GM12891 (cell line): Measurements from ENCODE around the gene PRSS12.

ENCODE experiments used
- DNase-seq: peaks from one replicate; pipeline ENCODE4 v3.0.0; 2011; ENCODE audit warnings: low spot score; ENCODE audit not compliant: insufficient read length
- FAIRE-seq: peaks from 2 replicates; lab custom pipeline; 2011; peaks lifted over from hg19 to GRCh38; lab: Jason Lieb, UNC
- PAX5 ChIP-seq: IDR thresholded peaks from 2 replicates; pipeline ENCODE4 v1.6.1; 2011; ENCODE audit warnings: low read length, moderate library complexity, mild to moderate bottlenecking; ENCODE audit not compliant: insufficient read depth, severe bottlenecking
- POLR2A ChIP-seq: IDR thresholded peaks from 2 replicates; pipeline ENCODE4 v1.6.1; 2011; ENCODE audit warnings: low read depth, low read length, control low read depth
- POLR2AphosphoS5 ChIP-seq: IDR thresholded peaks from 2 replicates; pipeline ENCODE4 v1.6.1; 2011; ENCODE audit warnings: low read depth, low read length, control low read depth
- POU2F2 ChIP-seq: IDR thresholded peaks from 2 replicates; pipeline ENCODE4 v1.6.1; 2011; ENCODE audit warnings: low read depth, mild to moderate bottlenecking, control low read depth, low read length, moderate library complexity
- SPI1 ChIP-seq: IDR thresholded peaks from 2 replicates; pipeline ENCODE4 v1.6.1; 2011; ENCODE audit warnings: low read depth, low read length, control low read depth
- TAF1 ChIP-seq: IDR thresholded peaks from 2 replicates; pipeline ENCODE4 v1.6.1; 2011; ENCODE audit warnings: low read depth, low read length, control low read depth

The PRSS12 gene

GRCh38 chr4:118348886-118349285, 3.9 kb downstream of the PRSS12 start:
- no peak for FAIRE-seq

GRCh38 chr4:118346495-118346894, 6.3 kb downstream of the PRSS12 start:
- TF ChIP-seq POLR2A (no peak), POLR2AphosphoS5 (no peak), TAF1 (no peak), POU2F2 (no peak), PAX5 (no peak), SPI1 (no peak)
- DNase-seq (no peak), FAIRE-seq (no peak)

More at GRCh38 chr4:118348886-118349285, 3.9 kb downstream of the PRSS12 start:
- no peak for TF ChIP-seq TAF1
- TF ChIP-seq POU2F2 = no peak
- TF ChIP-seq PAX5 = no peak
- no peak for TF ChIP-seq SPI1
- no peak for TF ChIP-seq POLR2AphosphoS5
- no peak for TF ChIP-seq POLR2A
- no peak for DNase-seq

GRCh38 chr4:118345813-118346212, 7.0 kb downstream of the PRSS12 start:
- FAIRE-seq = no peak
- DNase-seq = no peak
- TF ChIP-seq PAX5 (no peak), SPI1 (no peak), TAF1 (no peak), POLR2AphosphoS5 (no peak), POLR2A (no peak), POU2F2 (no peak)

- TF ChIP-seq POLR2AphosphoS5 = no peak
- no peak for TF ChIP-seq SPI1
- FAIRE-seq = no peak
- DNase-seq = no peak
Measured at GRCh38 chr4:118344801-118345200, 8.0 kb downstream of the PRSS12 start.

DNA sequence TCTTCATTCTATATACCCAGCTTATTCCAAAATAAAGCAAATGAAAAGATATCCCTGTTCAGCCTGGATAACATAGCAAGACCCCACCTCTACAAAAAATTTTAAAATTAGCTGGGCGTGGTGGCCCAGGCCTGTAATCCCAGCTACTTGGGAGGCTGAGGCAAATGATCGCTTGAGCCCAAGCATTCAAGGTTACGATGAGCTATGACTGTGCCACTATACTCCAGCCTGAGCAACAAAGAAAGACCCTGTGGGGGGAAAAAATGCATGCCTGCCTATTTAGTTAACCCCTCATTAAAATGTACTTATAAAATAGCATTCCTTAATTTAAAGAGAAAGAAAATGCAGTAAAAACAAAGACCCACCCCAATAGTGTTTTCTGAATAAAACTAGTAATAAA, 9.3 kb downstream of the PRSS12 start:
- DNase-seq (no peak), FAIRE-seq (no peak)

GRCh38 chr4:118340109-118340508, 12.7 kb downstream of the PRSS12 start:
- no peak for DNase-seq
- TF ChIP-seq SPI1 (no peak), POLR2AphosphoS5 (no peak), PAX5 (no peak), POU2F2 (no peak), TAF1 (no peak), POLR2A (no peak)
- no peak for FAIRE-seq

More for the DNA sequence above, 9.3 kb downstream of the PRSS12 start:
- TF ChIP-seq POU2F2 (no peak), POLR2A (no peak), SPI1 (no peak), POLR2AphosphoS5 (no peak), PAX5 (no peak), TAF1 (no peak)

GRCh38 chr4:118338981-118339765, 13.6 kb downstream of the PRSS12 start:
- no peak for TF ChIP-seq TAF1
- no peak for TF ChIP-seq POLR2AphosphoS5
- TF ChIP-seq SPI1 = no peak
- no peak for TF ChIP-seq PAX5
- no peak for TF ChIP-seq POU2F2
- no peak for DNase-seq
- no peak for FAIRE-seq

DNA sequence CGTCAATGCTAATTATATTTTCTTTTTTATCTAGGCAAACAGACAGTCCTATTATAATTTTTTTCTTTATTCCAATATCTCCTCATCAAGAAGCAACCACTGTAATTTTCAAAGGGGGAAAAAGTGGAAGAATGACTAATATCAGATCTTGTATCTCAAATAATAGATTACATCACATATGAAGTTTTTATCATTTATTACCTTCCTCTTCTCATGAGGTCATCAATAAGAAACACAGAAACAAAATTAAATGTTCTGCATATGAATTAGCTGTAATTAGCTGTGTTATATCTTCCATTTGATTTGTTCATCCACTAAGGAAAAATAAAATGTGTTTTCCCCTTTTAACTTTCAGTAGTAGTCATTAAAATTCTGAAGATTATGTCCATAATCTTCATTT, 14.3 kb downstream of the PRSS12 start:
- FAIRE-seq (no peak), DNase-seq (no peak)
- TF ChIP-seq SPI1 (no peak), PAX5 (no peak)

GRCh38 chr4:118337954-118338353, 14.8 kb downstream of the PRSS12 start:
- TF ChIP-seq PAX5 (no peak), SPI1 (no peak)

DNA sequence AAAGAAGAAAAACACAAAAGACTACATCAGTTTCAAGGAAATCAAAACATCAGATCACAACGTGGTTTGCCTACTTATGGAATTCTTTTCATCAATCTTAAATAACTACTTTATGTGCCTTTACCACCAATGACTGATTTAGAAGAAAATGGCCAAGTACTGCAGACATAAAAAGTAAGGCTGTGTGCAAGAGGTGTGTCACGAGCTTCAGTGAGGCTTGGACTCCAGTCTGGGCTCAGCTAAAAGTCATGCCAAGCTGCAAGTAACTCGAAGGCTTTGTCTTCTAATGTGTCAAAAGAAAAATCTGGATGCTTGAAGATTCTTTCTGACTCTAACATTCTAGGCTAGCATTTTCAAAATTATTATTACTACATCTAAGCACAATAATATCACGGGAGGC, 17.0 kb downstream of the PRSS12 start:
- no peak for FAIRE-seq

More at GRCh38 chr4:118337954-118338353, 14.8 kb downstream of the PRSS12 start:
- DNase-seq (no peak), FAIRE-seq (no peak)

GRCh38 chr4:118335324-118335723, 17.5 kb downstream of the PRSS12 start:
- DNase-seq (no peak), FAIRE-seq (no peak)
- no peak for TF ChIP-seq POU2F2
- no peak for TF ChIP-seq SPI1
- no peak for TF ChIP-seq TAF1
- TF ChIP-seq POLR2AphosphoS5 = no peak
- TF ChIP-seq PAX5 = no peak
- no peak for TF ChIP-seq POLR2A

More for the DNA sequence above, 17.0 kb downstream of the PRSS12 start:
- TF ChIP-seq POLR2A (no peak), POLR2AphosphoS5 (no peak), SPI1 (no peak), POU2F2 (no peak), PAX5 (no peak), TAF1 (no peak)
- DNase-seq = no peak
